ENCODE results near the gene NAB1. TPM values are rescaled to one million over a fixed set of nuclear protein-coding genes. Genes with fewer than 3 reads are reported as not detected.

NAB1 gene
- total and polyA plus RNA-seq, 2 donors (not counting 3 experiments of a cell fraction or from before 2014, with no cell fraction given): 7.5 to 36.1 TPM

Other genes starting within 250 kb of the NAB1 start
- 4.5 and 8.2 TPM in 2 replicates for gene MFSD6, start 240.7 kb upstream of the NAB1 start, total RNA-seq
- gene MFSD6, start 240.7 kb upstream of the NAB1 start, polyA plus RNA-seq: 2.2 and 4.3 TPM in 2 replicates
- 3.8 and 8.4 TPM in 2 replicates for gene NEMP2, start 114.4 kb upstream of the NAB1 start, total RNA-seq
- 1.9 and 3.1 TPM in 2 replicates for gene NEMP2, start 114.4 kb upstream of the NAB1 start, polyA plus RNA-seq
- 181 and 183 TPM in 2 replicates for gene GLS, start 231.7 kb downstream of the NAB1 start, total RNA-seq
- gene GLS, start 231.7 kb downstream of the NAB1 start, polyA plus RNA-seq: 36.1 and 49.0 TPM in 2 replicates

All from endothelial cell of umbilical vein (primary cell).